ENCODE results near the gene DCUN1D1.

The DCUN1D1 gene

DNA sequence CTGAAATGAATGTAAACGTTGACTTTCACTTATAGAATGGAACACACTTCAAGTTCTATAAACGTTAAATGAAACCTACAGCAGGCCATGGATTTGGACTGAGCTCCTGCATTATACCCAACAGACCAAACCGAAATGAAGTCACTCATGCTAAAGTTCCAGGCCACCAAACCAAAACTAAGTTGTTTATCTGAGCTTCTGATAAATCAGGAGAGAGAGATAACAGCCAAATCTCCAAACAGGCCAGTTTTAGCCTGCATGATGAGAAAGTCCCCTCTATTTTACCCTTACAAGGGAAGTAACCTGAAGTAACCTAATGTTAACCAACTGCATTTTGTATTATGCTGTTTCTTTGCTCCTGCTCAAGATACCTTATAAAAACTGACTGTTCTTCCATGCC lies 44.5 kb downstream of the DCUN1D1 start:
- no peak for DNase-seq

DNA sequence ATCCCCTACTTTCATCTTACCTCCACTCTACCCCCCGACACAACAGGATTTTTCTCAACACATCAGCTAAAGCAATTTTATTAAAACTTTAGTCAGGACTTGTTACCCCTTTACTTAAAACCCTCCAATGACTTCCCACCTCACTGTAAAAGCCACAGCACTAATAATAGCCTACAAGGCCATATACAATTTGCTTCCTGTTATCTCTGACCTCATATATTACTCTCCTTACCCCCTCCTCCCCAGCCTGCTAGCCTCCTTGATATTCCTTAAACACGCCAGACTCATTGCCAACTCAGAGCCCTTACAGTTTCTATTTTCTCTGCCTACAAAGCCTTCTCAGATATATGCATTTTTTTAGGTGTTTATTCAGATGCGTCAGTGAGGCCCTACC lies 54.4 kb downstream of the DCUN1D1 start:
- DNase-seq: no peak

DNA sequence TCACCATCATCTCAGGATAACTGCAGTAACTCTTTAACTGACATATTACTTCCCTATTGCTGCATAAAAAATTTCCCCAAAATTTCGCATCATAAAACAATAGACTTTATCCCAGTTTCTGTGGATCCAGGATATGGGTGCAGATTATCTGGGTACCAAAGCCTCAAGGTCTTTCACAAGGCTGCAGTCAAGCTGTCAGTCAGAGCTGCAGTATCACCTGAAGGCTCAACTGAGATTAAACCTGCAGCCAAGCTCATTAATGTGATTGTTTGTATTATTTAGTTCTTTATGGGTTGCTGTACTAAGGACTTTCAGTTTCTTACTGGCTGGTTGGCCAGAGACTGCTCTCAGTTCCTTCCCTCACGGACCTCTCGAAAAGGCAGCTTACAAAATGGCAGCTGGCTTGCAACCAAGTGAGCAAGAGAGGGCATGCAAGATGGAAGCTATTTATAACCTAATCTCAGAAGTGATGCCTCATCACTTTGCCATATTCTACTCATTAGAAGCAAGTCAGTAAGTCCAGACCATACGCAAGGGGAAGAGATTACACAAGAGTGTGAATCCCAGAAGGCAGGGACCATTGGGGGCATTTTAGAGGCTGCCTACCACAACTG lies 54.9 kb downstream of the DCUN1D1 start:
- DNase-seq: peak; percentile 30

DNA sequence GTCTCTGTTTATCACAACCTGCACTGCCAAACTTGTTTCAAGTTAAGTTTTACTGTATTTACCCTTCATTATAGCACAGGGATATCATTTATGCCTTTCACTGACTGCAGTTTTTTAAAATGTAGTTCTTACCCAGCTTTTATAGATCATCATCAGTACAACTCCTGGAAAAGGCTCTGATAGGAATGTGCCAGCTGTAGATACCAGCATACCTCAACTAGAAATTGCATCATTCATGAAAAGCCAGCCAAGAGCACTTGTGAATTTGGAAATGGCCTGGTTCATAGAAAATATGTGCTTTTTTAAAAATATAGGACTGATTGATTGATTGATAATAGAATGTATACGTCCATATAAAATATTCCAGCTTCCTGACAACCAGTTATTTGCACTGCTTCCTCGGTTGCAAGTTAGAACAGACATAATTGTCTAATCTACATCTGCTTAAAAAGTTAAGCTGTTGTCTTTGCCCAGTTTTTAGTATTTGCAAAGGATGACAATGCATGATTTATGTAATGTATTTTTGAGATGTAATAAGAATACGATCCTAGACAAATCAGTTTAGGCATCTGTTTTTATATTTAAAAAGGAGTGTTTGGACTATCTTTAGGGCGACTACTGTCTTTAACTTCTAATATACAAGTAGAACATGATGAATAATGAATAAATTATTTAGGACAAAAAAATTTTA lies 58.5 kb downstream of the DCUN1D1 start:
- no peak for DNase-seq

DNA sequence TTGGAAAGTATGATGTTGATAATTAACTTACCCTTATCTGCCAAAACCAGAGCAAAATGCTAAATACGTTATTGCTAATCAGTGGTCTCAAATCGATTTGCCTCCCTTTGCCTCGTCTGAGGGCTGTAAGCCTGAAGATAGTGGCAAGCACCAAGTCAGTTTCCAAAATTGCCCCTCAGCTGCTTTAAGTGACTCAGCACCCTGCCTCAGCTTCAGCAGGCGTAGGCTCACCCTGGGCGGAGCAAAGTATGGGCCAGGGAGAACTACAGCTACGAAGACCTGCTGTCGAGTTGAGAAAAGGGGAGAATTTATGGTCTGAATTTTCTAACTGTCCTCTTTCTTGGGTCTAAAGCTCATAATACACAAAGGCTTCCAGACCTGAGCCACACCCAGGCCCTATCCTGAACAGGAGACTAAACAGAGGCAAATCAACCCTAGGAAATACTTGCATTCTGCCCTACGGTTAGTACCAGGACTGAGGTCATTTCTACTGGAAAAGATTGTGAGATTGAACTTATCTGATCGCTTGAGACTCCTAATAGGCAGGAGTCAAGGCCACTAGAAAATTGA lies 59.7 kb downstream of the DCUN1D1 start:
- DNase-seq: no peak

DNA sequence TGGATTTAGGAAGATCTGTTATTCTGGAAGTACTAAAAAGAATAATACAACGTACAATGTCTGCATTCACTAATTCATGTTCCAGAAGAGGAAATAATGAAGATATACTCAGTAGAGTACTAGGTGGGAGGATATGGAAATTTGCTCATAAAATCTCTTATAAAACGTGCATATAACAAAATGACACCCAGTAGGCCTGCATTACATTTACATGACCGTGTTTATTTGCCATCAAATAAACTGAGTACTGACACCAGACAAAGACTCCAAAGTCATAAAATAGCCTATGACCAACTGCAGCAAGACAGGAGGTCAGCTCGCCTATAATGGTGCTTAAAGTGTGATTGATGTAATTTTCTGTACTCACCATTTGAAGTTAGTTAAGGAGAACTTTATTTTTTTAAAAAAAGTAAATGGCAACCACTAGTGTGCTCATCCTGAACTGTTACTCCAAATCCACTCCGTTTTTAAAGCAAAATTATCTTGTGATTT lies 60.4 kb downstream of the DCUN1D1 start:
- DNase-seq: no peak

DNA sequence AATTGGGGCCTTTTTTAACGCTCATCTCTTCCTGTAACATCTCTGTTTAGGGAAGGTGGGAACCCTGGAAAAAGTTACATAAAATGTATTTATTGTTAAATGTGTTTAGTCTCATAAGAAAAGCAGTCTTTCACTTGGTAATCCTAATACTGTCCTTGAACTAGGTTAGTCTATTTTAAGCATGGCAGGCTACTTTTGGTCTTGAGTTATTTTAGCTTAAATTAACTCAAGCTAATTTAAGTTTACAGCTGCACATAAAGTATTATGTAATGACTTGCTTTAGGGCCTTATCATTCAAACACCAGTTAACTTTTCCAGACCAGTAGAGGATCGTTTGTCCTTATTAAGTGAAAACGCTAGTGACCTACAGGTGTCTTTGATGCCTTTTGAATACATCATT lies 63.2 kb downstream of the DCUN1D1 start:
- no peak for DNase-seq

DNA sequence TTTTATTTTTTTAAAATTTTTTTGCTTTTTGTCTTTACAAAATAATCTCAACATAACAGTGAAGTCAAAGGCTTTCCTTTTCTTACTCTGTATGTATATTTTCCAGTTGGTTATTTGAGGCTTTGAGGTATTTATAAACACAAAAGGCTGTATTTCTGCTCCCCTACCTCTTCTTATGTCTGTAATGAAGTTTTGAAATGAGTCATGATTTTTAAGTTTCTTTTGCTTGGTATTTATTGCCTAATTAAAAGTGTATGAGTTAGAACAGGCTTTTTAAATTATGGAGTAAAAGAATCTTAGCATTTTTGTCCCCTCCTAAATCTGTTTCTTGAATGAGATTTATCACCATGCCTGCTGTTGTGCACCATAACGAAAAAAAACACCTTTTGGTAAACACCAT lies 66.0 kb downstream of the DCUN1D1 start:
- DNase-seq: no peak

DNA sequence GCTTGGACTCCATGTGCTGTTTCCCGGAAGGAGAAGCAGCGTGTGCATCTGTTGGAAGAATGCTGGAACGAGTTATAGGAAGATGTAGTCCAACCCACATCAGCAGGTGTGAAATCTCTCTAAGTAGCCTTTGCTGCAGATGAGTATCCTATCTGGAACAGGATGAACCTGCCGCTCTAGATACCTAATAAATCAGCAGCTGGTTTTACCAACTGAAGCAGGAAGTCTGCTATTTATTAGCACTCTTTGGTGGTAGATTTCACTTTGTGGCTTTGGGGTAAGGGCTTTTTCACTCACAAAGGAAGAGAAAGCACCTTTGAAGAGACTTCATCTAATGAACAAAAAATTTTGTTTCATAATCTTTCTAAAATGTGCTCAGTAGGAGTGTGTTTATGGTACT lies 66.4 kb downstream of the DCUN1D1 start:
- DNase-seq: peak; percentile 1

DNA sequence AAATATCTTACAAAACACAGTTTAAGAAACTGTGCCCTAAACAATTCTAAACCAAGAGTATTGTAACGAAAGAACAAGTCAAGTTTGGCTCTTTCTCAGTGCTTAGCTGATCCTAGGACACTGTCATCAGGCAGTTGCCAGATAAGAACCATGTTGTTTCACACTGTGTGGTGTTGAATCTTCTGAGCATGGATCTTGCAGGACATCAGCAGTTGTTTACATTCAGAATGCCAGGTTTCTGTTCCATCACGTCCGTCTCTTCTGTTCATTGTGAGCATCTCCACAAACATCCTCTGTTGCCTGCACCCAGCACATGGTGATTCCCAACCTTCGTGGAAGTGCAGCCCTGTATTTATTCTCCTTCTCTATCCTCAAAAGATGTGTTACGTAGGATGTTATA lies 67.9 kb downstream of the DCUN1D1 start:
- DNase-seq: no peak

DNA sequence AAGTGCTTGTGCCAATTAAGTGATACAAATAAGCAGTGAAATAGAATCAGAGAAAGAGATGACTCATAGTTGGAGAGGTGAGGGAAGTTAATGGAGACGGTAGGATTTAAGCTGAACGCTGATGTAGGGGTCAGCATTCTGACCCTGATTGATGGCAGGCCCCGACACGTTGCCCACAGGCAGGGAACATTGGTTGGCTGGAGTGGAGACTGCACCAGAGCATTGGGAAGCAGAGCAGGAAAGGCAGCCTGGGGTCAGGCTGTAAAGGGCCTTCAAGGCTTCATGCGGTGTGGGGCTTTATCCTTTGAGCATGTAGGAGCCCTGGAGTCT lies 68.6 kb downstream of the DCUN1D1 start:
- no peak for DNase-seq

DNA sequence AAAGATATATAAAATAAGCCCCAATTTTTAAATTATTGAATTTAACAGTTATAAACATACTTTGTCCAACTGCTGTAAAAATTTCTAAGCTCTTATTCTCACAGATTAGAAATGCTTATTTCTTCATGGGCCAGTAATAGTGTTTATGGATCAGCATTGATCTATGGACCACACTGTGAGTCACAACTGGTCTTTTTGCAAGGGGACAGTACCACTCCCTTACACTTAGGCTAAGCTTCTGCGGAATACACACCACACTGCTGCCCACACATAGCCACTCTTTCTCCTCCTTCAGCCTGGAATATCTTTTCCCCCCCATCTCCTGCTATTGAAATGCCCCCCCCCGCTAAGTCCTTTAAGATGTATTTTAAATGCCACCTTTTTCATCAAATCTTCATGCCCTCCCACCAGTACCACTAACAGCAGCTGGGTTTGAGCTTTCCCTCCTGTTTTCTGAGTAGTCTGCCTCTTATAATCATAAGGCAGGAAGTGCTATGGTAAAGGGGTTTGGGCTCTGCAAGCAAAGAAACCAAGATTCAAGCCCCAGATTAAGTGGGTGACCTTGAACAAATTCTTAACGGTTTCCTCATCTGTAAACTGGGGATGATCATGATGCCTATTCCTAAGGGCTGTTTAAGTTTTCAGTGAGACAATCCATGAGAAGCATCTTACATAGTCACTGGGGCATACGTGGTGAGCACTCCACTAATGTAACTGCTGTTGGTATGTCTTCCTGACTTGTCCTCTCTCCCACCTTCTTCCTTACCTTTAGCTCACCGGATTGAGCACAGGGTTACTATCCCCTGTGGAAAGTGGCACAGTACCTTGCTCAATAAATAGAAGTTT lies 69.2 kb downstream of the DCUN1D1 start:
- DNase-seq: no peak

DNA sequence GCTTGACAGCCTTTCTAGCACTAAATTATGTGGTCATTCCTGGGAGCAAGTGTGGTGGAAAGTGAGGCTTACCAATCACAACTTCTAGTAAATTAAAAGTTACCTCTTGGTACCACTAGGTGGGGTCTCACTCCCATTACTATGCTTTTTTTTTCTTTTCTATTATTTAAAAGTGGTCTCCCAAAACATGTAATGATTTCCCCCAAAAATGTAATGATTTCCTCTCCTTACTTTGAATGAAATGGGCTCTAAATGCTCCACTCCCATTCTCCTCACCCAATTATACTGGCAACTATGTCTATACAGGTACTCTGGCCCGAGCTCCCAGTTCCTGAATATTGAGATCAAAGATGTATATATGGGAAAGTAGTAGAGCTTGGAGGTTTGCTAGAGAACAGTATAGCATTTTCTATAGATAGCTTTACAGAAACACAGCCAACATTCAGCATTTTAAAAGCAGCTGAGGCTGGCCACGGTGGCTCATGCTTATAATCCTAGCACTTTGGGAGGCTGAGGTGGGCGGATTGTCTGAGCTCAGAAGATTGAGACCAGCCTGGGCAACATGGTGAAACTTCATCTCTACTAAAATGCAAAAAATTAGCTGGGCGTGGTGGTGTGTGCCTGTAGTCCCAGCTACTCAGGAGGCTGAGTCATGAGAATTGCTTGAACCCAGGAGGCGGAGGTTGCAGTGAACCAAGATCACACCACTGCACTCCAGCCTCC lies 70.9 kb downstream of the DCUN1D1 start:
- peak; percentile 20 for DNase-seq

DNA sequence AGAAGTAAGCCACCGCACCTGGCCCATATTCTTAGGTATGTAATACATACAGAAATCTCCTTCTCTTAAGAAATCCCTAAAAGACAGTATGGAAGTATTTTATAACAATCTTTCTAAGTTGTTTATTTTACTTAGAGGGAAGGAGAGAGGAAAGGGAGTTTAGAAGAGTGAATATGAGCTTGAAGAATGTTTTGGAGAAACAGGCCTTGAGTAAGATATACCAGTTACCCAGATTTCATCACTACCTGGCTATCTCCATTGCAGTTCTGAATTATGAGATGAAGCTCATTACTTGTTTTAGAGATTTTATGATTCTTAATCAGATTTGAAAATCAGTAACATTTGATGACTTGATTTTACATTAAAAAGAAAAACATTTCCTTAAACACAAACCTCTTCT lies 71.9 kb downstream of the DCUN1D1 start:
- DNase-seq: no peak

DNA sequence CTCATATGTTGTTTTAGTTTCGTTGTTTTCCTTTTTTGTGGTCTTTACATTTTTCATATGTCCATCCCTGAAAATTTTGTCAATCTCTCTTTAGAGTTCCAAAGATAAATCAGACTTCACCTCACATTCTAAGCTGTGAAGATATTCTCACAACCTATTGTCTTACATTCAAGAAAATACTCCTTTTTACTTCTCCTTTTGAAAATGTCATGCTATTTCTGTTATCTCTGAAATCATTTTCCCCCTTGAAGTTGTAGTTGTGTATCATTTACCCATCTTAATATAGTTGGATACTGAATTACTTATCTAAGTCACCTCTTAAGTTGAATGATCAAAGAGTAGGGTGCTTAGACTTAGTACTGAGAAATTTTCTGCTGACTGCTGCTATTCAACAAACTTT lies 74.3 kb downstream of the DCUN1D1 start:
- no peak for DNase-seq

DNA sequence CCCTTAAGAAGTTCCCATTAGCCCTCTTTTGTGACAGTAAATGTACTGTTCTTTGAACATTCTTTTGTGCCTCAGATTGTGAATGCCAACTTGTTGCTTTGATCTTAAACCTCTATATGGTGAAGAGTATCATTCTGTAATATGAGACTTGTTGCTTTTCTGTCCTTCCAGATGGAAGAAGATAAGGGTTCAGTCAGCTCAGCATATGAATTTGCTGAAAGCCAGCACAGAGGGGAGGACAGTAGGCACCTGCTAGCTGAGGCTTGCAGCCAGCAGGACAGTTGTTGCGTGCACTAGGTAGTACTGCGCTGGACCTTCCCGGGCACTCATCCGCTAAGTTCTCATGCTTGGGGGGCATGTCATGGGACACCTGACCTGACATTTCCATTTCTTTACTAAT lies 74.7 kb downstream of the DCUN1D1 start:
- no peak for DNase-seq

DNA sequence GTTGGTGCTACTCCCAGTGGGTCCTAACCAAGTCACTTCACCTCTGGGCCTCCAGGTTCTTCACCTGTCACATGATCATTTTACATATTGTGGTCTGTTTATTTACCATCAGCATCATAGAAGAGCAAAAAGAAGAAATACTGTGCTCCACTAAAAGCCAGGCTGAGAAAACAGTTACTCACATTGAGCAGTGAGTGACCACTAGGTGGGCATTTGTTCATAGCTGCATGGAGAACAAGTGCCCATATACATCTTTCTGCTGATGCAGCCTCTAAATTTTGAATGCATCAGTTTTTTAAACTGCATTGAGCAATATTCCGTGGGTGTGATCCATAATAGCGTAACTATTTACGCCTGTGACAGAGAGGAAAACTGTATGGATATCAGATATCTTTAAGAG lies 76.2 kb downstream of the DCUN1D1 start:
- DNase-seq: no peak

DNA sequence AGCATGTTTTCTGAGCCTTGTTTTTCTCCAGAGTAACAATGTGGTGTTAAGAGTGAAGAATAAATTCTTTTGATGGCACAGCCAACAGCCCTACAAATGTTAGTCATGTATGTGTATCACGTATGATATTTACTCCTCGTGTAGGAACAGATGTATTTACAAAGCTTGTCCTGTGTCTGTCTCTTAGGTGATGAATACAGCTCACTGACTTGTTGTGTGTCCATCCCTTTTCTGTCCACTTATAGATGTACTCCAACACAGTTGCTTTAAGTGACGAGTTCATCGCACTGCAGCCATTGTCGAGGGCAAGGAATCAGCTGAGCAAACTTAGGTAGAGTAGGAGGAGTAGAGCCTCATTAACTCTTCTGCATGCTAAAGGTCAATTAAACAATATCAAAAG lies 78.1 kb downstream of the DCUN1D1 start:
- no peak for DNase-seq

DNA sequence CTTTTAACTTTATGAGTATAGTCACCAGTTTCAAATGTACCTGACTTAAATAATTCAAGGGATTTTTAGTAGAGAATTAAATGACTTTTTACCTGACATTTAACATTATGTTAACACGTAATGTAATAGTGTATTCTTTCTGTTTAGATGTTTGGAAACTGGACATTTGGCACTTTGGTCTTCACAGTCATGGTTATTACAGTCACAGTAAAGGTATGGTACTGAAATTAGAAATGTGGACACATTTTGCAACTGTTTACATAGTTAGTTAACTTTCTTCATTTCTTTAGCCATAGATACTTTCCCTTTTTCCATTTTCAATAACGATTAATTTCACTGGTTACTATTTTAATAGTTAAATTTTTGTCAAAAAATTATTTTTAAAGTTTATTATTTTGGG lies 83.8 kb downstream of the DCUN1D1 start:
- DNase-seq: no peak

DNA sequence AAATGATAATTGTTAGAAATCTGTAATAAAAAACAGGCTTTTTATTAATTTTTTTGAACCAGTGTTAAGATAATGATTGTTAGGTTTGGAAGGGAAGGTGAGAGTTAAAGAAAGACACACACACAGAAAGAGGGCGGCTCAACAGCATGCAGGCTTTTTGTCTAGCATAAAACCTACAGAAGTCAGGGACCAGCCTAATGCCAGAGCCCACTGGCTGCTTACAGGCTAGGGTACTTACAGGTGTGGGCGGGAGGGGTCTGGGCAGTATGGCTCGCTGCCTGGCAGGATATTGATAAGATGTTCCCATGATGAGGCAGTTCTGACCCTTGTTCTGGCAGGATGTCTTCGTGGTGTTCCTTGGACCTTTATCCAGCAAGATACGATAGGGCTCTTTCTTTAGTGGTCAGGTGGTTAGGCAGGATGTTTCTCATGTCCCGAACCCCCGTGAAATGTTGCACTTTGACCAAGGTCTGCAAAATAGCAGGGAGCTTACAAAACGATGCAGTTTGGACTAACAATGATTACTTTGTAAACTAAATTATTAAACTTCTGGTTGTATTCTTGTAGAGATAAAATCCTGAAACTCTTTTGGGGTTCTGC lies 84.7 kb downstream of the DCUN1D1 start:
- DNase-seq: no peak

DNA sequence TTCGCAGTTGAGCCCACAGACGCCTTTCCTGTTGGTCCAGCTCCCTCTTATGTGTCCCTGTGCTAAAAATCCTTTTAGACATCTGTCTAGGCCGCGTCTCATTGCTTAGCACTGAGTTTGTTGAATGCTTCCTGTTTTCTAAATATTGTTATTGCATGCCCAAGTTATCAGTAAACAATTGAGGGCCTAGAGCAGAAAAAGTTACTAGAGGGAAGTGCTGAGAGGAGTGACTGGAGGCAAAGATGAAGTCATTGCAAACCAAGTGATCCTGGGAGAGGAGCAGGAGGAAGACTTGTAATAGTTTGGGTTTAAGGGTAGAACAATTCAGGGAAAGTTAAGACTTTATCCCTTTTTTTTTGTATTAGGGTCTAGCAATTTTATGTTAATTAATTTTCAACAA lies 88.1 kb downstream of the DCUN1D1 start:
- DNase-seq: no peak

DNA sequence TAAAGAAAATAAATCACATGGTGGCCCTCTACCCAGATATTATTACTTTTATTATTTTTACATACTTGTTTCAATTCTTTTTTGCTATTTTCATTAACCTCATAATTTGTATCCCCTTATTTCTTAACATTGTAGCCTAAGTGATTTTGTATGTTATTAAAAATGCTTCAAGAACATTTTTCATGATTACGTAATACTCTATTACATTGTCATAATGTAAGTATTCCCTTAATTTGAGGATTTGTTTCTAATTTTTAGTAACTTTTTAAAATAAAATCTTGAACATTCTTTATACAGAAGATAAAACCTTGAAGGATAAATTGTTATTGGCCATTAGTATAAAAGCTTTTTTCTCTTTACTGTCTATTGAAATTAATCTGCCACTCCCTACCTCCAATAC lies 89.0 kb downstream of the DCUN1D1 start:
- DNase-seq: no peak

All from NCI-H2171 treated with DMSO at 0.1 percent for 48 hours (cell line).